SW 1271 (cell line): ENCODE data around the gene MTHFSD.
A peak's percentile ranks its signal among the peaks of the same experiment; 100 is the strongest.

ENCODE experiments used
- DNase-seq, 2 experiments: peaks; one replicate each; lab custom pipeline; 2025; lab: John Stamatoyannopoulos, UW

Gene MTHFSD

GRCh38 chr16:86570558-86571529 lies 15.8 kb upstream of the MTHFSD start:
- DNase-seq, result no peak

GRCh38 chr16:86569701-86570447 lies 14.8 kb upstream of the MTHFSD start:
- no peak for DNase-seq

- DNase-seq, result no peak
These were observed 13.9 kb upstream of the MTHFSD start for GRCh38 chr16:86568677-86569623.

GRCh38 chr16:86567701-86568581 lies 12.9 kb upstream of the MTHFSD start:
- peak in 1 of 2 experiments; percentile 65 for DNase-seq

GRCh38 chr16:86566966-86567700 lies 12.1 kb upstream of the MTHFSD start:
- DNase-seq, result peak in 1 of 2 experiments; percentile 71

GRCh38 chr16:86566601-86566965 lies 11.5 kb upstream of the MTHFSD start, which contains the start of gene FOXC2:
FOXC2 (plus strand) TSS chr16:86566829; CDS start chr16:86567336, 507 bp downstream.
- peak; percentile 14 to 79 for DNase-seq

- no peak for DNase-seq
These were observed 10.8 kb upstream of the MTHFSD start for GRCh38 chr16:86565644-86566511.

- DNase-seq, result no peak
These were observed 10.2 kb upstream of the MTHFSD start for GRCh38 chr16:86565181-86565631.

- DNase-seq, result peak; percentile 68 to 76
These were observed 8.7 kb upstream of the MTHFSD start for GRCh38 chr16:86563469-86564345.

- DNase-seq, result no peak
These were observed 7.3 kb upstream of the MTHFSD start for GRCh38 chr16:86562356-86562755.

GRCh38 chr16:86559802-86560305 lies 4.8 kb upstream of the MTHFSD start:
- DNase-seq, result no peak

GRCh38 chr16:86558355-86559193 lies 3.5 kb upstream of the MTHFSD start:
- DNase-seq, result no peak

- no peak for DNase-seq
These were observed 2.6 kb upstream of the MTHFSD start for GRCh38 chr16:86557587-86557986.

- DNase-seq, result no peak
These were observed 1.5 kb upstream of the MTHFSD start for GRCh38 chr16:86556576-86556975.

GRCh38 chr16:86555704-86556075 lies 655 bp upstream of the MTHFSD start:
- no peak for DNase-seq

- DNase-seq, result no peak
These were observed 477 bp downstream of the MTHFSD start for GRCh38 chr16:86554599-86554916.

GRCh38 chr16:86553356-86553755 lies 1.7 kb downstream of the MTHFSD start:
- no peak for DNase-seq
